ENCODE data around the gene SPAG5.
"Not testable (repeated sequence)": the region's sequence is repeated elsewhere in the genome, so short reads cannot be mapped to it uniquely, and the experiment has no call there.

SPAG5 gene

GRCh38 chr17:28576758-28577465 lies 21.9 kb downstream of the SPAG5 start, which contains the start of gene ALDOC:
Gene ALDOC (minus strand): TSS chr17:28576895. CDS start chr17:28575532, 1,363 bp downstream.
- Histone ChIP-seq H3K4me3 (ENCODE audit: low read length) (peak within 1 kb of the TSS; percentile 49), H3K36me3 (ENCODE audit: insufficient read depth, low read length) (peaks cover 46% of the 10 kb centered on the region), H3K4me1 (ENCODE audit: control insufficient read depth, insufficient read depth, low read length) (peaks cover 23% of the 10 kb centered on the region), H3K9ac (ENCODE audit: low read depth, low read length) (no peak within 1 kb of the TSS), H3K4me2 (ENCODE audit: low read length) (peak within 1 kb of the TSS; percentile 72), H3K27me3 (ENCODE audit: control insufficient read depth, insufficient read depth, low read length) (no peaks in the 10 kb centered on the region), H3K9me3 (replicated peaks; ENCODE audit: low read length) (no peaks in the 10 kb centered on the region)

- not testable (repeated sequence) for H3K9me3 ChIP-seq (replicated peaks; ENCODE audit: low read length); H3K4me2 ChIP-seq (ENCODE audit: low read length); H3K4me3 ChIP-seq (ENCODE audit: low read length); H3K27me3 ChIP-seq (ENCODE audit: control insufficient read depth, insufficient read depth, low read length); H3K9ac ChIP-seq (ENCODE audit: low read depth, low read length)
- peaks cover 42% of the 10 kb centered on the region for H3K36me3 ChIP-seq (ENCODE audit: insufficient read depth, low read length)
- peaks cover 25% of the 10 kb centered on the region for H3K4me1 ChIP-seq (ENCODE audit: control insufficient read depth, insufficient read depth, low read length)
These were observed 22.8 kb downstream of the SPAG5 start for GRCh38 chr17:28576016-28576415.

GRCh38 chr17:28575126-28575795 lies 23.6 kb downstream of the SPAG5 start:
- peaks cover 28% of the 10 kb centered on the region for H3K4me1 ChIP-seq (ENCODE audit: control insufficient read depth, insufficient read depth, low read length)

GRCh38 chr17:28574526-28574925 lies 24.3 kb downstream of the SPAG5 start:
- no peaks in the 10 kb centered on the region for H3K9me3 ChIP-seq (replicated peaks; ENCODE audit: low read length)
- peaks cover 30% of the 10 kb centered on the region for H3K4me1 ChIP-seq (ENCODE audit: control insufficient read depth, insufficient read depth, low read length)
- no peaks in the 10 kb centered on the region for H3K27me3 ChIP-seq (ENCODE audit: control insufficient read depth, insufficient read depth, low read length)
- no peak overlapping the region for H3K9ac ChIP-seq (ENCODE audit: low read depth, low read length)
- H3K4me2 ChIP-seq (ENCODE audit: low read length) = no peak overlapping the region
- peaks cover 34% of the 10 kb centered on the region for H3K36me3 ChIP-seq (ENCODE audit: insufficient read depth, low read length)
- no peak overlapping the region for H3K4me3 ChIP-seq (ENCODE audit: low read length)

More at GRCh38 chr17:28575126-28575795, 23.6 kb downstream of the SPAG5 start:
- no peaks in the 10 kb centered on the region for H3K9me3 ChIP-seq (replicated peaks; ENCODE audit: low read length)
- H3K4me3 ChIP-seq (ENCODE audit: low read length) = no peak overlapping the region
- peaks cover 39% of the 10 kb centered on the region for H3K36me3 ChIP-seq (ENCODE audit: insufficient read depth, low read length)
- H3K9ac ChIP-seq (ENCODE audit: low read depth, low read length) = no peak overlapping the region
- H3K4me2 ChIP-seq (ENCODE audit: low read length) = no peak overlapping the region
- H3K27me3 ChIP-seq (ENCODE audit: control insufficient read depth, insufficient read depth, low read length) = no peaks in the 10 kb centered on the region

- H3K27me3 ChIP-seq (ENCODE audit: control insufficient read depth, insufficient read depth, low read length) = no peaks in the 10 kb centered on the region
- no peak overlapping the region for H3K4me3 ChIP-seq (ENCODE audit: low read length)
- H3K4me1 ChIP-seq (ENCODE audit: control insufficient read depth, insufficient read depth, low read length) = peaks cover 30% of the 10 kb centered on the region
- no peaks in the 10 kb centered on the region for H3K9me3 ChIP-seq (replicated peaks; ENCODE audit: low read length)
- no peak overlapping the region for H3K4me2 ChIP-seq (ENCODE audit: low read length)
- no peak overlapping the region for H3K9ac ChIP-seq (ENCODE audit: low read depth, low read length)
- H3K36me3 ChIP-seq (ENCODE audit: insufficient read depth, low read length) = peaks cover 29% of the 10 kb centered on the region
These were observed 24.8 kb downstream of the SPAG5 start for GRCh38 chr17:28573966-28574480.

- H3K4me1 ChIP-seq (ENCODE audit: control insufficient read depth, insufficient read depth, low read length) = peaks cover 30% of the 10 kb centered on the region
These were observed 25.3 kb downstream of the SPAG5 start for GRCh38 chr17:28573521-28573920.

GRCh38 chr17:28573040-28573380 lies 25.8 kb downstream of the SPAG5 start:
- Histone ChIP-seq H3K36me3 (ENCODE audit: insufficient read depth, low read length) (peaks cover 19% of the 10 kb centered on the region), H3K4me1 (ENCODE audit: control insufficient read depth, insufficient read depth, low read length) (peaks cover 30% of the 10 kb centered on the region), H3K9me3 (replicated peaks; ENCODE audit: low read length) (no peaks in the 10 kb centered on the region), H3K4me3 (ENCODE audit: low read length) (no peak overlapping the region), H3K4me2 (ENCODE audit: low read length) (peak overlapping the region; percentile 19), H3K9ac (ENCODE audit: low read depth, low read length) (no peak overlapping the region), H3K27me3 (ENCODE audit: control insufficient read depth, insufficient read depth, low read length) (no peaks in the 10 kb centered on the region)

More at GRCh38 chr17:28573521-28573920, 25.3 kb downstream of the SPAG5 start:
- Histone ChIP-seq H3K27me3 (ENCODE audit: control insufficient read depth, insufficient read depth, low read length) (no peaks in the 10 kb centered on the region), H3K9ac (ENCODE audit: low read depth, low read length) (no peak overlapping the region), H3K4me3 (ENCODE audit: low read length) (no peak overlapping the region), H3K36me3 (ENCODE audit: insufficient read depth, low read length) (peaks cover 24% of the 10 kb centered on the region), H3K4me2 (ENCODE audit: low read length) (no peak overlapping the region), H3K9me3 (replicated peaks; ENCODE audit: low read length) (no peaks in the 10 kb centered on the region)

GRCh38 chr17:28572259-28573039 lies 26.4 kb downstream of the SPAG5 start:
- H3K9ac ChIP-seq (ENCODE audit: low read depth, low read length) = no peak overlapping the region
- peaks cover 14% of the 10 kb centered on the region for H3K36me3 ChIP-seq (ENCODE audit: insufficient read depth, low read length)
- peak overlapping the region; percentile 93 for H3K4me3 ChIP-seq (ENCODE audit: low read length)
- peak overlapping the region; percentile 90 for H3K4me2 ChIP-seq (ENCODE audit: low read length)
- peaks cover 30% of the 10 kb centered on the region for H3K4me1 ChIP-seq (ENCODE audit: control insufficient read depth, insufficient read depth, low read length)
- H3K9me3 ChIP-seq (replicated peaks; ENCODE audit: low read length) = no peaks in the 10 kb centered on the region
- no peaks in the 10 kb centered on the region for H3K27me3 ChIP-seq (ENCODE audit: control insufficient read depth, insufficient read depth, low read length)

GRCh38 chr17:28571361-28572122 lies 27.3 kb downstream of the SPAG5 start, which contains the start of gene PIGS:
Gene PIGS (minus strand): TSS chr17:28571524. CDS start chr17:28571496, 28 bp downstream.
- peaks cover 8% of the 10 kb centered on the region for H3K36me3 ChIP-seq (ENCODE audit: insufficient read depth, low read length)
- H3K9me3 ChIP-seq (replicated peaks; ENCODE audit: low read length) = no peaks in the 10 kb centered on the region
- H3K4me1 ChIP-seq (ENCODE audit: control insufficient read depth, insufficient read depth, low read length) = peaks cover 23% of the 10 kb centered on the region
- peak within 1 kb of the TSS; percentile 90 for H3K4me2 ChIP-seq (ENCODE audit: low read length)
- H3K9ac ChIP-seq (ENCODE audit: low read depth, low read length) = peak within 1 kb of the TSS; percentile 88
- H3K27me3 ChIP-seq (ENCODE audit: control insufficient read depth, insufficient read depth, low read length) = no peaks in the 10 kb centered on the region
- H3K4me3 ChIP-seq (ENCODE audit: low read length) = peak within 1 kb of the TSS; percentile 93

- peak overlapping the region; percentile 88 for H3K9ac ChIP-seq (ENCODE audit: low read depth, low read length)
These were observed 28.0 kb downstream of the SPAG5 start for GRCh38 chr17:28570716-28571360.

More at GRCh38 chr17:28570716-28571360, 28.0 kb downstream of the SPAG5 start:
- Histone ChIP-seq H3K4me2 (ENCODE audit: low read length) (peak overlapping the region; percentile 90), H3K36me3 (ENCODE audit: insufficient read depth, low read length) (peaks cover 8% of the 10 kb centered on the region), H3K9me3 (replicated peaks; ENCODE audit: low read length) (no peaks in the 10 kb centered on the region), H3K27me3 (ENCODE audit: control insufficient read depth, insufficient read depth, low read length) (no peaks in the 10 kb centered on the region), H3K4me3 (ENCODE audit: low read length) (peak overlapping the region; percentile 93), H3K4me1 (ENCODE audit: control insufficient read depth, insufficient read depth, low read length) (peaks cover 23% of the 10 kb centered on the region)

Data from skeletal muscle satellite cell (primary cell).